Astrocyte (in vitro differentiated cells and primary cell): Measurements from ENCODE around the gene ACSS3.

Experiments
- EZH2 ChIP-seq: IDR thresholded peaks from 2 replicates; pipeline ENCODE4 v1.6.1; 2012; ENCODE audit warnings: mild to moderate bottlenecking, low read length, inconsistent platforms; ENCODE audit not compliant: insufficient read depth
- TF ChIP-seq, protein P1 (sequence below): IDR thresholded peaks from 2 replicates; pipeline ENCODE4 v1.5.1; 2011; ENCODE audit warnings: low read depth, mild to moderate bottlenecking, inconsistent platforms, low read length, moderate library complexity; ENCODE audit not compliant: insufficient read depth

DNA sequence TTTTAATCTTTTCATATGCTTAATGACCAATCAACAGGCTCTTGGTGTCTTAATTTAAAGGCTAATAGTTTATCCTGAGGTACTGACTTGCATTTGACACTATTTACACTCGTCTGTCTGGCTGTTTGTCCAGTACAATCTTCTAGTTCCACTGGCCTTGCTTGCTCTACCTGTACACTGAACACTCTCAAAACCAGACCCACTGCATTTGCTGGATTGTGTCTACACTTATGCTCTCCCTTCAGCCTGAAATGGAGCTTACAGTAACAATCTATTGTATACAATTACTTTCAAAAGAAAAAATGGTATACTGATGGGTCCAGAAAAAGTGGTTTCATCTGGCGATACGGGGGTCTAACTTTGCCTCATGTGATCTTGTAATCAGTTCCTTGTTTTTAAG is 2.3 kb upstream of the ACSS3 start:
- TF ChIP-seq, protein P1, sequence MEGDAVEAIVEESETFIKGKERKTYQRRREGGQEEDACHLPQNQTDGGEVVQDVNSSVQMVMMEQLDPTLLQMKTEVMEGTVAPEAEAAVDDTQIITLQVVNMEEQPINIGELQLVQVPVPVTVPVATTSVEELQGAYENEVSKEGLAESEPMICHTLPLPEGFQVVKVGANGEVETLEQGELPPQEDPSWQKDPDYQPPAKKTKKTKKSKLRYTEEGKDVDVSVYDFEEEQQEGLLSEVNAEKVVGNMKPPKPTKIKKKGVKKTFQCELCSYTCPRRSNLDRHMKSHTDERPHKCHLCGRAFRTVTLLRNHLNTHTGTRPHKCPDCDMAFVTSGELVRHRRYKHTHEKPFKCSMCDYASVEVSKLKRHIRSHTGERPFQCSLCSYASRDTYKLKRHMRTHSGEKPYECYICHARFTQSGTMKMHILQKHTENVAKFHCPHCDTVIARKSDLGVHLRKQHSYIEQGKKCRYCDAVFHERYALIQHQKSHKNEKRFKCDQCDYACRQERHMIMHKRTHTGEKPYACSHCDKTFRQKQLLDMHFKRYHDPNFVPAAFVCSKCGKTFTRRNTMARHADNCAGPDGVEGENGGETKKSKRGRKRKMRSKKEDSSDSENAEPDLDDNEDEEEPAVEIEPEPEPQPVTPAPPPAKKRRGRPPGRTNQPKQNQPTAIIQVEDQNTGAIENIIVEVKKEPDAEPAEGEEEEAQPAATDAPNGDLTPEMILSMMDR: no peak
- TF ChIP-seq EZH2: no peak
